Kidney epithelial cell (primary cell): ENCODE measurements around the gene SPEF1. TPM values are rescaled to one million over a fixed set of nuclear protein-coding genes. Genes with fewer than 3 reads are reported as not detected.

Experiments
- DNase-seq: peaks from one replicate; pipeline ENCODE4 v3.0.0-alpha.2; 2010; ENCODE audit warnings: low read depth
- H3K27me3 ChIP-seq: 2 replicates; pipeline ENCODE4 v1.6.0; 2011; ENCODE audit warnings: low read length; ENCODE audit not compliant: control insufficient read depth, insufficient read depth
- H3K36me3 ChIP-seq: 2 replicates; pipeline ENCODE4 v1.5.1; 2011; ENCODE audit warnings: low read length; ENCODE audit not compliant: control insufficient read depth, insufficient read depth
- H3K4me3 ChIP-seq: 2 replicates; pipeline ENCODE4 v1.5.1; 2011; ENCODE audit warnings: low read depth, mild to moderate bottlenecking, control low read depth, low read length
- total RNA-seq: library from RNA; depleted of rRNA; stranded (reverse); fragments of >200 nt; gene quantifications from 2 replicates; pipeline ENCODE4 v1.2.3, GENCODE V29; 2015
- TF ChIP-seq, protein P1 (sequence below): IDR thresholded peaks from 2 replicates; pipeline ENCODE4 v1.5.1; 2011; ENCODE audit warnings: mild to moderate bottlenecking, moderate library complexity, low read length, control low read depth, inconsistent platforms; ENCODE audit not compliant: insufficient read depth, poor library complexity, severe bottlenecking

SPEF1 gene
- total RNA-seq, 1 donor from 2014 or later = not detected

DNA sequence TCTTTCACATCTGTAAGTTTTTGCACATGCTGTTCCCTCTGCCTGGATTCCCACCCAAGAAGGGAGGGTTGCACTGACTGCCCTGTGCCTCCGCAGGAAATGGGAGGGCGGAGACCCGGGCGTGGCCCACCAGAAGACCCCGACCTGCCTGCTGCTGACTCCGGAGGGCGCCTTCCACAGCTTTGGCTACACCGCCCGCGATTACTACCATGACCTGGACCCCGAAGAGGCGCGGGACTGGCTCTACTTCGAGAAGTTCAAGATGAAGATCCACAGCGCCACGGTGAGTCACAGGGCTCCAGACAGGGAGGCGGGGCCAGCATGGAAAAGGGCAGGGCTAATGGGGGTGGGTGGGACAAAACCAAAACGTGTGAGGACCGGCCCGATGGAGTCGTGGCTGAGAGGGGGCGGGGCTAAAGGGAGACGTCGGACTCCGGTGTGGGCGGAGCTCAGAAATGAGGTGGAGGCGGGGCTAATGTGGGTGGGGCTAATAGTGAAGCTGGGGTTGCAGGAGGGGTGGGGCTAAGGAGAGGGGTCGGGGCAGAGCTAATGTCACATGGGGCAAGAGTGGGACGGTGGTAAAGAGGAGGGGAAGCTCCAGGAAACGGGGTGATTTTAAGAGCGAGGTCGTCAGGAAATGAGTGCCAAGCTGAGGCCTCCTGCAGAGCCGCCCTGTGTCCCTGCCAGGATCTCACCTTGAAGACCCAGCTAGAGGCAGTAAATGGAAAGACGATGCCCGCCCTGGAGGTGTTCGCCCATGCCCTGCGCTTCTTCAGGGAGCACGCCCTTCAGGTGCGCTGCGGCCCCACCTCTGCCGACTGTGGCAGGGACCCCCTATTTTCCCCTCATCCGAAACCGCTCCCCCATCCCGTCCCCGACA, 36.2 kb downstream of the SPEF1 start:
- Histone ChIP-seq H3K36me3 (no peaks in the 10 kb centered on the region), H3K4me3 (no peak overlapping the region), H3K27me3 (peaks cover 36% of the 10 kb centered on the region)
- TF ChIP-seq, protein P1, sequence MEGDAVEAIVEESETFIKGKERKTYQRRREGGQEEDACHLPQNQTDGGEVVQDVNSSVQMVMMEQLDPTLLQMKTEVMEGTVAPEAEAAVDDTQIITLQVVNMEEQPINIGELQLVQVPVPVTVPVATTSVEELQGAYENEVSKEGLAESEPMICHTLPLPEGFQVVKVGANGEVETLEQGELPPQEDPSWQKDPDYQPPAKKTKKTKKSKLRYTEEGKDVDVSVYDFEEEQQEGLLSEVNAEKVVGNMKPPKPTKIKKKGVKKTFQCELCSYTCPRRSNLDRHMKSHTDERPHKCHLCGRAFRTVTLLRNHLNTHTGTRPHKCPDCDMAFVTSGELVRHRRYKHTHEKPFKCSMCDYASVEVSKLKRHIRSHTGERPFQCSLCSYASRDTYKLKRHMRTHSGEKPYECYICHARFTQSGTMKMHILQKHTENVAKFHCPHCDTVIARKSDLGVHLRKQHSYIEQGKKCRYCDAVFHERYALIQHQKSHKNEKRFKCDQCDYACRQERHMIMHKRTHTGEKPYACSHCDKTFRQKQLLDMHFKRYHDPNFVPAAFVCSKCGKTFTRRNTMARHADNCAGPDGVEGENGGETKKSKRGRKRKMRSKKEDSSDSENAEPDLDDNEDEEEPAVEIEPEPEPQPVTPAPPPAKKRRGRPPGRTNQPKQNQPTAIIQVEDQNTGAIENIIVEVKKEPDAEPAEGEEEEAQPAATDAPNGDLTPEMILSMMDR = no peak
- no peak for DNase-seq

DNA sequence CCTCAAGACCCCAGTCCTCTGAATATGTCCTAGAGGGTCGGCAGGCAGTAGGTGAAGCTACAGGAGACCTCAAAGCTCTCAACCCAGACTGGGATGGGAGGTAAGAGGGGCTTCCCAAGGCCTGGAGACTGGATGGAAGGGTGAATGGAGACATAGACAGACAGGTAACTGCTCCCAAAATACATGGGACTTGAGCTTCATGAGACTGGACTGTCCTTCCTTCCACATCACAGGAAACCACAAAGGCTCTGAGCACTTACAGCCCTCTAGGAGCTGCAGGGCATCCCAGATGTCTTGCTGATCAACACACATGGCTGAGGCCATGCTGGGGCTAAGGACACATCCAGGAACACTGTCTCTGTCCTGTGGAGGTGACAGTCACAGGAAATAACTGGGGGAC, 37.2 kb downstream of the SPEF1 start:
- TF ChIP-seq, protein P1 = no peak
- DNase-seq = no peak
- no peak overlapping the region for H3K4me3 ChIP-seq
- H3K36me3 ChIP-seq = no peaks in the 10 kb centered on the region
- H3K27me3 ChIP-seq = peaks cover 29% of the 10 kb centered on the region

DNA sequence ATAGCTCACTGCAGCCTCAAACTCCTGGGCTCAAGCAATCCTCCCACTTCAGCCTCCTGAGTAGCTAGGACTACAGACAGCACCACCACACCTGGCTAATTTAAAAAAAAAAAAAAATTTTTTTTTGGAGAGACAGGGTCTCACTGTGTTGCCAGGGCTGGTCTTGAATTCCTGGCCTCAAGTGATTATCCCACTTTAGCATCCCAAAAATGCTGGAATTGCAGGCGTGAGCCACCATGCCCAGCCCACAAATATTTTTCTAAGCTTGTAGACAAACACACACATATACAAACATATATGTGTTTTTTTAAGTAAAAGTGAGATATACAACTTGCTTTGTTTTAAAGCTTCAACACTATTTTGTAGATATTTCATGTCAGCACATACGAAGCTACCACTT, 38.0 kb downstream of the SPEF1 start:
- TF ChIP-seq, protein P1 = no peak
- DNase-seq = no peak
- Histone ChIP-seq H3K36me3 (no peaks in the 10 kb centered on the region), H3K4me3 (no peak overlapping the region), H3K27me3 (peaks cover 23% of the 10 kb centered on the region)

DNA sequence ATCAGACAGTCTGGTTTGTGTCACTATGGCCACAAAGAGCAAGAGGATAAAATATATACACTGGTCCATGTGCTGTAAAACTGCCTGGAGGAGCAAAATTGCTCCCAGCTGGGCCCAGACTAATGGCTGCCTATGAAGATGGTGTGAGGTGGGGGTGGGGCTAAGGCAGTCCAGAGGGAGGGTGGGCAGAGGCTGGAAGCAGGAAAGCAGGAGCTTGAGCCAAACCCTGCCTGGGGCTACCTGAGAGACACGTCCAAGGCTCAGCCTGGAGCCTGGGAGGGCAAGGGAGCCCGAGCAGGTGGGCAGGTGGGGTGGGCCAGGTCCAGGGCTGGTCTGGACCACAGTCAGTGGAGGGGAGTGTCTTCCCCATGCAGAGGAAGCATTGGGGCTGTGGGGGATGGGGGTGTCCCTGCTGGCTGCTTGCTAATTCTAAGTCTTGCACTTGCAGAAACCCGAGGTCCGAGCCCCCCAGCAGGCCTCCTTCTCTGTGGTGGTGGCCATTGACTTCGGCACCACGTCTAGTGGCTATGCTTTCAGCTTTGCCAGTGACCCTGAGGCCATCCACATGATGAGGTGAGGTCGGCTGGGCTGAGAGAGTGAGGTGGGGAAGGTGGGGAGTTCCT, 39.3 kb downstream of the SPEF1 start:
- TF ChIP-seq, protein P1 = no peak

DNA sequence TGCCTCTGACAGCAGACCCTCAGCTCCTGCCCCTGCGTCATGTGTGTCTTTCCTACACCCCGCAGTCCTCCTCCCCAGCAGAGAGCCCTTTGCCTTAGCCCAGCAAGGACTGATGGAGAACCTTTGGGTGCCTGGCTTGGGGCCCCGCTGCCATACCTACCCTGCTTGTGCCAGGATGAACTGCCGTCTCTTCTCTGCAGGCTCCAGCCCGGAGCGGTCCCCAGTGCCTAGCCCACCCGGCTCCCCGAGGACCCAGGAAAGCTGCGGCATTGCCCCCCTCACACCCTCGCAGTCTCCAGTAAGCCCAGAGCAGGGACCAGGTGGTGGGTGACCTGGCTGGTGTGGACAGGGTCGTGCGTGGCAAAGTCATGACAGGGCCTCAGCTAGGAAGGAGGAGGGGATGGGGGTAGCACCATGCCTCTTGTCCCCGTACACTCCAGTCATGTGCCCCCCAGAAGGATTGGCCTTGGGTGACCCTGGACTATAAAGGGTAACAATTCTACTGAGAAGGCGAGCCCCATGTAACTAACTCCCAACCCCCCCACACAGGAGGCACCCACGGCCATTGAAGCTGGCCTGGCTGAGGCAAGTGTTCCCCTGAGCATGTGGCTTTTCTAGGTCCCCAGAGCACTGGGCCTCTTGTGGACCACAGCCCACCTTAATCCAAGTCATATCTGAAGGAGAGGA, 40.5 kb downstream of the SPEF1 start:
- Histone ChIP-seq H3K4me3 (no peak overlapping the region), H3K36me3 (no peaks in the 10 kb centered on the region), H3K27me3 (peaks cover 20% of the 10 kb centered on the region)
- DNase-seq = no peak
- TF ChIP-seq, protein P1 = no peak

More for the DNA sequence above, 39.3 kb downstream of the SPEF1 start:
- H3K4me3 ChIP-seq = no peak overlapping the region
- DNase-seq = no peak
- peaks cover 23% of the 10 kb centered on the region for H3K27me3 ChIP-seq
- no peaks in the 10 kb centered on the region for H3K36me3 ChIP-seq
